ENCODE measurements around the gene ATP6V0E1.

DNA sequence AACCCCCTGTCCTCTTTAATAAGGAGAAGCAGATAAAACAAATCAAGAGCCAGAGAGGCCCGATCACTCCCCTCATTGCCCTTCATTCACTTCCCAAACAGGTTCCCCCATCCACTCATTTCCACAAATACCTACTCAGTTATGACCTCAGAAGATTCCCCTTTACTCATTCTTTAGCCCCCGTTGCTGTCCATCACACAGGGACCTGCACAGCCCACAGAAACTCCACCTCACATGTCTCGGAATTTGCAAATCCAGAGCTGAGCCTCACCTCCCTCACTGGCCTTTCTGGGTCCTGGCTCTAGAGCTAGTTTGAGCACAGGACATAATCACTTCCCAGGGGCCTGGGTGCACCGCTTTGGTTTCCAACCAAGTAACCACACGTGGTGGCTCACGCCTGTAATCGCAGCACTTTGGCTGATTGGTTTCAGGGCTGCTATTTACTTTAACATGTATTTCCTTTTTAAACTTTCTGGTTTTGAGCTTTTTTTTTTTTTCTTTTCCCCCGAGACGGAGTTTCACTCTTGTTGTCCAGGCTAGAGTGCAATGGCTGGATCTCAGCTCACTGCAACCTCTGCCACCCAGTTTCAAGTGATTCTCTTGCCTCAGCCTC lies 17.8 kb downstream of the ATP6V0E1 start:
- TF ChIP-seq ZNF324 (tag by site-specific recombination; IDR thresholded peaks at IDR 0.05) (no peak), ZNF133 (tag by site-specific recombination; IDR thresholded peaks at IDR 0.05) (no peak), ZNF544 (tag by site-specific recombination; IDR thresholded peaks at IDR 0.05) (no peak), ZBTB48 (tag by site-specific recombination; IDR thresholded peaks at IDR 0.05) (no peak), REST (tag by site-specific recombination; IDR thresholded peaks at IDR 0.05) (no peak), ZNF426 (tag by site-specific recombination; IDR thresholded peaks at IDR 0.05) (no peak), CTCF (tag by site-specific recombination; IDR thresholded peaks at IDR 0.05) (no peak), ZNF274 (IDR thresholded peaks at IDR 0.05; ENCODE audit: low read length) (no peak), ZNF274 (tag by site-specific recombination; IDR thresholded peaks at IDR 0.05; ENCODE audit: borderline replicate concordance) (no peak), ZNF768 (tag by site-specific recombination; IDR thresholded peaks at IDR 0.05) (no peak), WT1 (tag by site-specific recombination; IDR thresholded peaks at IDR 0.05) (no peak)
- TF ChIP-seq, protein P1, sequence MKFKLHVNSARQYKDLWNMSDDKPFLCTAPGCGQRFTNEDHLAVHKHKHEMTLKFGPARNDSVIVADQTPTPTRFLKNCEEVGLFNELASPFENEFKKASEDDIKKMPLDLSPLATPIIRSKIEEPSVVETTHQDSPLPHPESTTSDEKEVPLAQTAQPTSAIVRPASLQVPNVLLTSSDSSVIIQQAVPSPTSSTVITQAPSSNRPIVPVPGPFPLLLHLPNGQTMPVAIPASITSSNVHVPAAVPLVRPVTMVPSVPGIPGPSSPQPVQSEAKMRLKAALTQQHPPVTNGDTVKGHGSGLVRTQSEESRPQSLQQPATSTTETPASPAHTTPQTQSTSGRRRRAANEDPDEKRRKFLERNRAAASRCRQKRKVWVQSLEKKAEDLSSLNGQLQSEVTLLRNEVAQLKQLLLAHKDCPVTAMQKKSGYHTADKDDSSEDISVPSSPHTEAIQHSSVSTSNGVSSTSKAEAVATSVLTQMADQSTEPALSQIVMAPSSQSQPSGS (tag by site-specific recombination; IDR thresholded peaks at IDR 0.05; ENCODE audit: low read depth) = no peak
- TF ChIP-seq, protein P2, sequence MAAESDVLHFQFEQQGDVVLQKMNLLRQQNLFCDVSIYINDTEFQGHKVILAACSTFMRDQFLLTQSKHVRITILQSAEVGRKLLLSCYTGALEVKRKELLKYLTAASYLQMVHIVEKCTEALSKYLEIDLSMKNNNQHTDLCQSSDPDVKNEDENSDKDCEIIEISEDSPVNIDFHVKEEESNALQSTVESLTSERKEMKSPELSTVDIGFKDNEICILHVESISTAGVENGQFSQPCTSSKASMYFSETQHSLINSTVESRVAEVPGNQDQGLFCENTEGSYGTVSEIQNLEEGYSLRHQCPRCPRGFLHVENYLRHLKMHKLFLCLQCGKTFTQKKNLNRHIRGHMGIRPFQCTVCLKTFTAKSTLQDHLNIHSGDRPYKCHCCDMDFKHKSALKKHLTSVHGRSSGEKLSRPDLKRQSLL (tag by site-specific recombination; IDR thresholded peaks at IDR 0.05) = no peak

All from HEK293 (cell line).